Sigmoid colon (tissue), 7 donors: Measurements from ENCODE around the gene FAM184B. TPM values are rescaled to one million over a fixed set of nuclear protein-coding genes. Genes with fewer than 3 reads are reported as not detected.

Source experiments
- DNase-seq: peaks from one replicate; pipeline ENCODE4 v3.0.0-alpha.2; 2019
- H3K27ac ChIP-seq, 4 donors: fragments of 200-600 bp; sonication (generic); one replicate each; pipeline ENCODE4 v1.5.1; 2016 to 2019; ENCODE audit warnings: mild to moderate bottlenecking in 1 of 4
- H3K27me3 ChIP-seq, 3 donors: fragments of 200-600 bp; sonication (generic); one replicate each; pipeline ENCODE4 v1.5.1; 2019; ENCODE audit warnings: mild to moderate bottlenecking in 1 of 3
- H3K36me3 ChIP-seq, 4 donors: fragments of 200-600 bp; sonication (generic); one replicate each; pipeline ENCODE4 v1.5.1; 2016 to 2019
- H3K4me1 ChIP-seq, 4 donors: fragments of 200-600 bp; sonication (generic); one replicate each; pipeline ENCODE4 v1.5.1; 2017 to 2019
- H3K4me3 ChIP-seq, 4 donors: fragments of 200-600 bp; sonication (generic); one replicate each; pipeline ENCODE4 v1.5.1; 2017 to 2019; ENCODE audit warnings: mild to moderate bottlenecking in 2 of 4, moderate library complexity in 1 of 4
- H3K9me3 ChIP-seq, 4 donors: fragments of 200-600 bp in 3 of 4; sonication (generic) in 3 of 4; one replicate each; pipeline versions ENCODE4 v1.5.1 to v1.6.1; 2013 to 2019
- CTCF ChIP-seq, 4 experiments: fragments of 450-650 bp in 3 of 4; fragments of 200-600 bp in 1 of 4; IDR thresholded peaks; one replicate each; pipeline ENCODE4 v1.5.1; 2016 to 2019; ENCODE audit warnings: antibody characterized with exemption in 4 of 4, mild to moderate bottlenecking in 3 of 4, moderate library complexity in 2 of 4
- EP300 ChIP-seq, 4 donors: sonication (generic); formaldehyde crosslinking; IDR thresholded peaks; one replicate each; pipeline ENCODE4 v1.6.1; 2017; ENCODE audit warnings: antibody characterized with exemption in 4 of 4
- POLR2A ChIP-seq, 2 donors: fragments of 450-650 bp; IDR thresholded peaks; one replicate each; pipeline ENCODE4 v1.6.1; 2016; ENCODE audit warnings: antibody characterized with exemption in 2 of 2, mild to moderate bottlenecking in 2 of 2, moderate library complexity in 2 of 2
- POLR2AphosphoS5 ChIP-seq, 4 donors: sonication (generic); formaldehyde crosslinking; IDR thresholded peaks; one replicate each; pipeline ENCODE4 v1.6.1; 2017; ENCODE audit warnings: antibody characterized with exemption in 4 of 4
- WGBS, 2 donors: extraction: QIAGEN DNeasy Blood & Tissue Kit; methylation state at CpG; one replicate each; pipeline ENCODE4 v1.1.7; 2013; 5-methylcytosine and 5-hydroxymethylcytosine counted together
- intact Hi-C: fragments of 100-400 bp; cut with DNase I; formaldehyde crosslinking; loops from one replicate; pipeline ENCODE4 v1.15.1; 2023
- polyA plus RNA-seq, 3 donors: library from polyadenylated mRNA; stranded (reverse); fragments of 200-250 nt; gene quantifications; one replicate each; pipeline ENCODE4 v1.2.3, GENCODE V29; 2013
- total RNA-seq, 4 donors: library from RNA; depleted of rRNA; stranded (reverse); fragments of >200 nt; gene quantifications; one replicate each; pipeline ENCODE4 v1.1.0, GENCODE V29; 2016
- donor health status: healthy with polysubstance abuse.
- donor health status: Bipolar disorder and iron deficiency.
- donor health status: healthy.

FAM184B gene
- total and polyA plus RNA-seq, 7 donors, result under 0.01 to 0.23 (median 0.23) TPM; not detected in 4

- TF ChIP-seq POLR2A (IDR thresholded peaks at IDR 0.05) (no peak), POLR2AphosphoS5 (IDR thresholded peaks at IDR 0.05) (no peak), CTCF (IDR thresholded peaks at IDR 0.05) (no peak), EP300 (IDR thresholded peaks at IDR 0.05) (no peak)
- DNase-seq, result no peak
- Histone ChIP-seq H3K27ac (no peak overlapping the region), H3K4me1 (no peaks in the 10 kb centered on the region), H3K27me3 (no peaks in the 10 kb centered on the region), H3K36me3 (no peaks in the 10 kb centered on the region), H3K9me3 (no peaks in the 10 kb centered on the region), H3K4me3 (no peak overlapping the region)
- WGBS, 2 donors, result 94 to 95% methylated on average over 5 of the region's 5 CpGs
- intact Hi-C loops, result no loop called here
Observed at GRCh38 chr4:17719106-17719505, 62.3 kb downstream of the FAM184B start.

- intact Hi-C loops, result no loop called here
- no peak overlapping the region for H3K27ac ChIP-seq
Observed at GRCh38 chr4:17718471-17718870, 63.0 kb downstream of the FAM184B start.

GRCh38 chr4:17717301-17717700 lies 64.1 kb downstream of the FAM184B start:
- intact Hi-C loops, result no loop called here
- 73 to 80% methylated on average over 5 of the region's 5 CpGs for WGBS, 2 donors
- TF ChIP-seq POLR2AphosphoS5 (IDR thresholded peaks at IDR 0.05) (no peak), EP300 (IDR thresholded peaks at IDR 0.05) (no peak), CTCF (IDR thresholded peaks at IDR 0.05) (no peak), POLR2A (IDR thresholded peaks at IDR 0.05) (no peak)
- Histone ChIP-seq H3K4me3 (no peak overlapping the region), H3K36me3 (no peaks in the 10 kb centered on the region), H3K27ac (no peak overlapping the region), H3K27me3 (no peaks in the 10 kb centered on the region), H3K4me1 (no peaks in the 10 kb centered on the region), H3K9me3 (no peaks in the 10 kb centered on the region)
- no peak for DNase-seq

More at GRCh38 chr4:17718471-17718870, 63.0 kb downstream of the FAM184B start:
- Histone ChIP-seq H3K4me3 (no peak overlapping the region), H3K4me1 (no peaks in the 10 kb centered on the region), H3K27me3 (no peaks in the 10 kb centered on the region), H3K36me3 (no peaks in the 10 kb centered on the region), H3K9me3 (no peaks in the 10 kb centered on the region)
- WGBS, 2 donors, result 74 to 80% methylated on average over 3 of the region's 3 CpGs
- DNase-seq, result no peak
- TF ChIP-seq CTCF (IDR thresholded peaks at IDR 0.05), result no peak
- TF ChIP-seq EP300 (IDR thresholded peaks at IDR 0.05), result no peak
- TF ChIP-seq POLR2A (IDR thresholded peaks at IDR 0.05), result no peak
- TF ChIP-seq POLR2AphosphoS5 (IDR thresholded peaks at IDR 0.05), result no peak

- 90 to 94% methylated on average over 2 of the region's 2 CpGs for WGBS, 2 donors
- no peaks in the 10 kb centered on the region for H3K4me1 ChIP-seq
- no peak overlapping the region for H3K27ac ChIP-seq
- intact Hi-C loops, result no loop called here
- no peaks in the 10 kb centered on the region for H3K27me3 ChIP-seq
- no peaks in the 10 kb centered on the region for H3K9me3 ChIP-seq
- H3K4me3 ChIP-seq, result no peak overlapping the region
- DNase-seq, result no peak
- TF ChIP-seq EP300 (IDR thresholded peaks at IDR 0.05), result no peak
- no peak for TF ChIP-seq POLR2A (IDR thresholded peaks at IDR 0.05)
- no peak for TF ChIP-seq CTCF (IDR thresholded peaks at IDR 0.05)
- TF ChIP-seq POLR2AphosphoS5 (IDR thresholded peaks at IDR 0.05), result no peak
- no peaks in the 10 kb centered on the region for H3K36me3 ChIP-seq
Observed at GRCh38 chr4:17715511-17715910, 65.9 kb downstream of the FAM184B start.

GRCh38 chr4:17713779-17714178 lies 67.6 kb downstream of the FAM184B start:
- no peak for DNase-seq
- no peaks in the 10 kb centered on the region for H3K4me1 ChIP-seq
- no peaks in the 10 kb centered on the region for H3K36me3 ChIP-seq
- 95 to 96% methylated on average over 5 of the region's 5 CpGs for WGBS, 2 donors
- no peaks in the 10 kb centered on the region for H3K9me3 ChIP-seq
- intact Hi-C loops, result no loop called here
- no peak overlapping the region for H3K4me3 ChIP-seq
- no peak overlapping the region for H3K27ac ChIP-seq
- no peaks in the 10 kb centered on the region for H3K27me3 ChIP-seq
- no peak for TF ChIP-seq POLR2A (IDR thresholded peaks at IDR 0.05)
- no peak for TF ChIP-seq EP300 (IDR thresholded peaks at IDR 0.05)
- TF ChIP-seq POLR2AphosphoS5 (IDR thresholded peaks at IDR 0.05), result no peak
- no peak for TF ChIP-seq CTCF (IDR thresholded peaks at IDR 0.05)
